Left ventricle myocardium inferior (tissue), 1 donor: ENCODE measurements around the gene PER1. TPM values are rescaled to one million over a fixed set of nuclear protein-coding genes. Genes with fewer than 3 reads are reported as not detected.
A peak's percentile ranks its signal among the peaks of the same experiment; 100 is the strongest.
"Not testable (repeated sequence)": the region's sequence is repeated elsewhere in the genome, so short reads cannot be mapped to it uniquely, and the experiment has no call there.

Experiments used
- DNase-seq: peaks from one replicate; pipeline ENCODE4 v3.0.0-alpha.2; 2020
- H3K27ac ChIP-seq: fragments of 200-600 bp; replicated peaks from 2 replicates; pipeline ENCODE4 v1.8.0; 2021
- H3K27me3 ChIP-seq: fragments of 200-600 bp; 2 replicates; pipeline ENCODE4 v1.8.0; 2021; ENCODE audit warnings: low read depth
- H3K36me3 ChIP-seq: fragments of 200-600 bp; 2 replicates; pipeline ENCODE4 v1.8.0; 2021
- H3K4me1 ChIP-seq: fragments of 200-600 bp; 2 replicates; pipeline ENCODE4 v1.8.0; 2021
- H3K4me3 ChIP-seq: fragments of 200-600 bp; 2 replicates; pipeline ENCODE4 v1.8.0; 2021; ENCODE audit warnings: mild to moderate bottlenecking, moderate library complexity
- H3K9me3 ChIP-seq: fragments of 200-600 bp; replicated peaks from 2 replicates; pipeline ENCODE4 v1.8.0; 2021
- CTCF ChIP-seq: fragments of 200-600 bp; IDR thresholded peaks from 2 replicates; pipeline ENCODE4 v1.8.0; 2021; ENCODE audit warnings: antibody characterized with exemption, mild to moderate bottlenecking, borderline replicate concordance
- intact Hi-C: fragments of 100-400 bp; cut with micrococcal nuclease; formaldehyde crosslinking; loops from one replicate; pipeline ENCODE4 v1.11.0; 2022
- total RNA-seq: library from RNA; stranded (reverse); fragmentation: NEBNext Ultra II Directional; extraction: Animal tissue kit (Norgen Biotek cat#: 25700); gene quantifications from one replicate; pipeline ENCODE4 v1.2.1, GENCODE V29; 2021
- donor health status: DM: no; HTN: yes; CAD: no; lungs with severe emphysema.

Gene PER1
- total RNA-seq, 1 donor from 2014 or later = 109 TPM

- no peaks in the 10 kb centered on the region for H3K27me3 ChIP-seq
- intact Hi-C loops = no loop called here
- H3K4me1 ChIP-seq = peaks cover 45% of the 10 kb centered on the region
- no peak for TF ChIP-seq CTCF
- H3K36me3 ChIP-seq = no peaks in the 10 kb centered on the region
- H3K4me3 ChIP-seq = peak overlapping the region; percentile 64
- peak overlapping the region; percentile 94 for H3K27ac ChIP-seq
- DNase-seq = no peak
- H3K9me3 ChIP-seq = no peaks in the 10 kb centered on the region
Observed at GRCh38 chr17:8173871-8174322, 21.7 kb upstream of the PER1 start.

GRCh38 chr17:8173056-8173870, 21.1 kb upstream of the PER1 start:
- H3K4me3 ChIP-seq = peak overlapping the region; percentile 64
- H3K27me3 ChIP-seq = no peaks in the 10 kb centered on the region
- peak; percentile 67 for DNase-seq
- peaks cover 45% of the 10 kb centered on the region for H3K4me1 ChIP-seq
- no peaks in the 10 kb centered on the region for H3K9me3 ChIP-seq
- peak overlapping the region; percentile 94 for H3K27ac ChIP-seq
- intact Hi-C loops = no loop called here
- TF ChIP-seq CTCF = no peak
- H3K36me3 ChIP-seq = no peaks in the 10 kb centered on the region

- DNase-seq, H3K9me3 ChIP-seq, H3K4me3 ChIP-seq, intact Hi-C loops, H3K36me3 ChIP-seq, H3K27me3 ChIP-seq, H3K27ac ChIP-seq: not testable (repeated sequence)
- peaks cover 27% of the 10 kb centered on the region for H3K4me1 ChIP-seq
Observed at GRCh38 chr17:8170186-8170585, 18.0 kb upstream of the PER1 start.

GRCh38 chr17:8167526-8167925, 15.3 kb upstream of the PER1 start:
- Histone ChIP-seq H3K27ac (no peak overlapping the region), H3K4me1 (peaks cover 27% of the 10 kb centered on the region), H3K9me3 (no peaks in the 10 kb centered on the region), H3K27me3 (no peaks in the 10 kb centered on the region), H3K36me3 (no peaks in the 10 kb centered on the region), H3K4me3 (no peak overlapping the region)
- intact Hi-C loops = no loop called here
- DNase-seq = no peak
- TF ChIP-seq CTCF = no peak

- no peak for TF ChIP-seq CTCF
Observed at GRCh38 chr17:8166731-8167130, 14.5 kb upstream of the PER1 start.

GRCh38 chr17:8164815-8165131, 12.6 kb upstream of the PER1 start:
- intact Hi-C loops = no loop called here
- no peak for TF ChIP-seq CTCF

More at GRCh38 chr17:8166731-8167130, 14.5 kb upstream of the PER1 start:
- intact Hi-C loops = no loop called here
- peaks cover 2% of the 10 kb centered on the region for H3K36me3 ChIP-seq
- H3K4me3 ChIP-seq = no peak overlapping the region
- no peak overlapping the region for H3K27ac ChIP-seq
- no peaks in the 10 kb centered on the region for H3K27me3 ChIP-seq
- H3K4me1 ChIP-seq = peaks cover 33% of the 10 kb centered on the region
- DNase-seq = no peak
- no peaks in the 10 kb centered on the region for H3K9me3 ChIP-seq

More at GRCh38 chr17:8164815-8165131, 12.6 kb upstream of the PER1 start:
- H3K4me3 ChIP-seq = peak overlapping the region; percentile 95
- peak; percentile 12 for DNase-seq
- H3K36me3 ChIP-seq = peaks cover 18% of the 10 kb centered on the region
- peak overlapping the region; percentile 100 for H3K27ac ChIP-seq
- H3K4me1 ChIP-seq = peaks cover 52% of the 10 kb centered on the region
- H3K9me3 ChIP-seq = no peaks in the 10 kb centered on the region
- H3K27me3 ChIP-seq = no peaks in the 10 kb centered on the region
